ENCODE data around the gene GSTM4.

The GSTM4 gene

GRCh38 chr1:109652402-109652801, 3.5 kb upstream of the GSTM4 start:
- H3K27me3 ChIP-seq (ENCODE audit: insufficient read depth, low read length, poor library complexity, severe bottlenecking), result no peaks in the 10 kb centered on the region
- no peaks in the 10 kb centered on the region for H3K9me3 ChIP-seq (ENCODE audit: insufficient read depth, low read depth, low read length)
- no peaks in the 10 kb centered on the region for H3K9me2 ChIP-seq (replicated peaks; ENCODE audit: low read depth, low read length)
- H3K4me1 ChIP-seq (ENCODE audit: insufficient read depth, low read length, poor library complexity, severe bottlenecking), result peaks cover 3% of the 10 kb centered on the region
- H3K4me3 ChIP-seq (ENCODE audit: low read length, poor library complexity, severe bottlenecking), result no peak overlapping the region
- no peaks in the 10 kb centered on the region for H3K36me3 ChIP-seq (ENCODE audit: insufficient read depth, low read length)
- H3K4me2 ChIP-seq (ENCODE audit: low read depth, low read length, poor library complexity, severe bottlenecking), result no peak overlapping the region
- H3K9ac ChIP-seq (ENCODE audit: low read depth, low read length, poor library complexity, severe bottlenecking), result no peak overlapping the region
- H2AFZ ChIP-seq (ENCODE audit: low read length), result no peak overlapping the region
- H3K79me2 ChIP-seq (ENCODE audit: insufficient read depth, low read length), result no peaks in the 10 kb centered on the region
- H3F3A ChIP-seq (ENCODE audit: low read depth), result no peaks in the 10 kb centered on the region
- TF ChIP-seq EZH2phosphoT487 (IDR thresholded peaks at IDR 0.05; ENCODE audit: borderline replicate concordance), result no peak
- TF ChIP-seq CTCF (conservative IDR thresholded peaks at IDR 0.05; ENCODE audit: low read length), result no peak
- no peaks in the 10 kb centered on the region for H4K20me1 ChIP-seq (ENCODE audit: insufficient read depth, low read length, poor library complexity, severe bottlenecking)

- no peak overlapping the region for H3K4me2 ChIP-seq (ENCODE audit: low read depth, low read length, poor library complexity, severe bottlenecking)
- H4K20me1 ChIP-seq (ENCODE audit: insufficient read depth, low read length, poor library complexity, severe bottlenecking), result no peaks in the 10 kb centered on the region
- H3K9ac ChIP-seq (ENCODE audit: low read depth, low read length, poor library complexity, severe bottlenecking), result no peak overlapping the region
- H3K4me1 ChIP-seq (ENCODE audit: insufficient read depth, low read length, poor library complexity, severe bottlenecking), result peaks cover 3% of the 10 kb centered on the region
- no peak for TF ChIP-seq EZH2phosphoT487 (IDR thresholded peaks at IDR 0.05; ENCODE audit: borderline replicate concordance)
- no peak for TF ChIP-seq CTCF (conservative IDR thresholded peaks at IDR 0.05; ENCODE audit: low read length)
- H3K36me3 ChIP-seq (ENCODE audit: insufficient read depth, low read length), result no peaks in the 10 kb centered on the region
- no peaks in the 10 kb centered on the region for H3K27me3 ChIP-seq (ENCODE audit: insufficient read depth, low read length, poor library complexity, severe bottlenecking)
- H3K9me3 ChIP-seq (ENCODE audit: insufficient read depth, low read depth, low read length), result no peaks in the 10 kb centered on the region
- no peak overlapping the region for H2AFZ ChIP-seq (ENCODE audit: low read length)
- H3K4me3 ChIP-seq (ENCODE audit: low read length, poor library complexity, severe bottlenecking), result no peak overlapping the region
- H3K79me2 ChIP-seq (ENCODE audit: insufficient read depth, low read length), result no peaks in the 10 kb centered on the region
- no peaks in the 10 kb centered on the region for H3F3A ChIP-seq (ENCODE audit: low read depth)
- H3K9me2 ChIP-seq (replicated peaks; ENCODE audit: low read depth, low read length), result no peaks in the 10 kb centered on the region
Observed at GRCh38 chr1:109653306-109653705, 2.6 kb upstream of the GSTM4 start.

- Histone ChIP-seq H3K9me3 (ENCODE audit: insufficient read depth, low read depth, low read length) (no peaks in the 10 kb centered on the region), H4K20me1 (ENCODE audit: insufficient read depth, low read length, poor library complexity, severe bottlenecking) (no peaks in the 10 kb centered on the region), H3F3A (ENCODE audit: low read depth) (no peaks in the 10 kb centered on the region), H2AFZ (ENCODE audit: low read length) (no peak overlapping the region), H3K9ac (ENCODE audit: low read depth, low read length, poor library complexity, severe bottlenecking) (no peak overlapping the region), H3K36me3 (ENCODE audit: insufficient read depth, low read length) (no peaks in the 10 kb centered on the region), H3K4me2 (ENCODE audit: low read depth, low read length, poor library complexity, severe bottlenecking) (no peak overlapping the region), H3K4me1 (ENCODE audit: insufficient read depth, low read length, poor library complexity, severe bottlenecking) (peaks cover 1% of the 10 kb centered on the region), H3K27me3 (ENCODE audit: insufficient read depth, low read length, poor library complexity, severe bottlenecking) (no peaks in the 10 kb centered on the region), H3K9me2 (replicated peaks; ENCODE audit: low read depth, low read length) (no peaks in the 10 kb centered on the region), H3K4me3 (ENCODE audit: low read length, poor library complexity, severe bottlenecking) (no peak overlapping the region), H3K79me2 (ENCODE audit: insufficient read depth, low read length) (no peaks in the 10 kb centered on the region)
- TF ChIP-seq CTCF (conservative IDR thresholded peaks at IDR 0.05; ENCODE audit: low read length) (no peak), EZH2phosphoT487 (IDR thresholded peaks at IDR 0.05; ENCODE audit: borderline replicate concordance) (no peak)
Observed at GRCh38 chr1:109654519-109654918, 1.4 kb upstream of the GSTM4 start.

Data from Loucy (cell line).